GM12892 (cell line): ENCODE results near the gene RANBP3.

Experiments
- DNase-seq: peaks from one replicate; pipeline ENCODE4 v3.0.0; 2011; ENCODE audit not compliant: insufficient read length
- FAIRE-seq: peaks from 2 replicates; lab custom pipeline; 2011; peaks lifted over from hg19 to GRCh38; lab: Jason Lieb, UNC
- POLR2A ChIP-seq: IDR thresholded peaks from 2 replicates; pipeline ENCODE4 v1.6.1; 2011; ENCODE audit warnings: low read depth, low read length, control low read depth
- POLR2AphosphoS5 ChIP-seq: IDR thresholded peaks from 2 replicates; pipeline ENCODE4 v1.6.1; 2011; ENCODE audit warnings: low read depth, low read length, control low read depth
- TAF1 ChIP-seq: IDR thresholded peaks from 2 replicates; pipeline ENCODE4 v1.6.1; 2011; ENCODE audit warnings: low read depth, mild to moderate bottlenecking, control low read depth, low read length, borderline replicate concordance

RANBP3 gene

GRCh38 chr19:5951338-5951861 lies 26.5 kb downstream of the RANBP3 start:
- TF ChIP-seq TAF1 (no peak), POLR2AphosphoS5 (no peak), POLR2A (no peak)
- DNase-seq, result no peak
- FAIRE-seq, result no peak

GRCh38 chr19:5950741-5951140 lies 27.2 kb downstream of the RANBP3 start:
- no peak for DNase-seq
- TF ChIP-seq TAF1, result no peak
- TF ChIP-seq POLR2AphosphoS5, result no peak
- no peak for TF ChIP-seq POLR2A
- FAIRE-seq, result no peak

DNA sequence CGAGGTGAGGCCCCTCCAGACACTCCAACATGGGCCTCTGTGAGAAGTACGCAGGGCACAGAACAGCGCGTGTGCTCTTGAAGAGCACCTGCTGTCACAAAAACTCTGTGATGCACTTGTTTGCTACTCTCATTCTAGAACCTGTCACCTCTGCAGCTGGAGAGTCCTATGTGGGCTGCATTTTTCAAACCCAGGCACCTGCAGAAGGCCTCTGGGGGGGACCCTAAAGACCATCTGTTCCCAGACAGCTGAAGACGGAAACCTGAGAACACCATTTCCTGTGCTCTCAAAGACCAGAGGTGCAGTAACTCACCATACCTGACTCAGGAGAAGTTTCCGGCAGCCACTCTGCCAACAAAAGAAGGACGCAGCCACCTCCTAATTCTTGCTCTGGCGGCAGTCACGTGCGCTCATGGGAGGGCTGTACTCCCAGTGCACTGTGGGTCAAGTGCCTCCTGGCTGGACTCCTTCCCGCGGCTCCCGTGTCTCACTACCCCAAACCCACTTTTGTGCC lies 28.1 kb downstream of the RANBP3 start:
- DNase-seq, result no peak
- FAIRE-seq, result no peak

DNA sequence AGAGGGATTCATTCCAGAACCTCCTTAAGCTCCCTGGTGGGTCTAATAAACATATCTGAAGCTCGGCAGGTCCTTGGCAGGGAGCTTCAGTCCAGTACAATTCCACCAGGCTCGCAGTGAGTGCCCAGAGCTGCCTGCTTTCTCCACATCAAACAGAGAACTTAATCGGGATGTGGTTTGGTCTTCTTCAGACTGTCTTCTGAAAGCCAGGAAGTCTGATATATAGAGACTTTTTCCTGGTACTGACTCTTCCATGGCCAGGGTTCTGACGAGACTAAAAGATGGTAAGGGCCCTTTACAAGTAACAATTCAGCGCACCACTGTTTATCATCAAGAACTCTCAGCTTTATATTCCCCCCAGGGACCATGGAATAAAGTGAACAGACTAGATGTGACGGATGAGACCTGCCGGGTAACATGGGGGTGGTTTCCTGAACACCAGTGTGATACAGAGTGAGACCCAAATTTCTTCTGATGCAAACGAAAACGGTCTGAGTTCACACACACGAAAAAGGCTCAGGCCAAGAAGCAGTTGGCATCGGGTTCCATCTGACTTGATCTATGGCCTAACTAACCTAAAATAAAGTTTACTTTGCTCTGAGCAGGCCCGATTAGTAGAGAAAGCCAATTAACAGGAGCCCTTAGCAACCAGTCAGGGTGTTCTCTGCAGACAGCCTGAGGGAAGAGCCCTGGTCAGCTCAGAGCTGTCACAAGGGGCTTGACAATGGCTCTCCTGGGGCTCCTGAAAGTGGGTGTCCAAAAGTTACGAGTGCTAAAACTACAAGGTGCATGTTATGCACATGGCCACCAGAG lies 29.0 kb downstream of the RANBP3 start:
- no peak for TF ChIP-seq TAF1
- no peak for TF ChIP-seq POLR2A
- TF ChIP-seq POLR2AphosphoS5, result no peak
- FAIRE-seq, result no peak
- no peak for DNase-seq

More for the DNA sequence above, 28.1 kb downstream of the RANBP3 start:
- no peak for TF ChIP-seq POLR2A
- TF ChIP-seq POLR2AphosphoS5, result no peak

- TF ChIP-seq POLR2AphosphoS5 (no peak), TAF1 (no peak), POLR2A (no peak)
- FAIRE-seq (no peak), DNase-seq (no peak)
Observed at GRCh38 chr19:5947435-5947834, 30.5 kb downstream of the RANBP3 start.

DNA sequence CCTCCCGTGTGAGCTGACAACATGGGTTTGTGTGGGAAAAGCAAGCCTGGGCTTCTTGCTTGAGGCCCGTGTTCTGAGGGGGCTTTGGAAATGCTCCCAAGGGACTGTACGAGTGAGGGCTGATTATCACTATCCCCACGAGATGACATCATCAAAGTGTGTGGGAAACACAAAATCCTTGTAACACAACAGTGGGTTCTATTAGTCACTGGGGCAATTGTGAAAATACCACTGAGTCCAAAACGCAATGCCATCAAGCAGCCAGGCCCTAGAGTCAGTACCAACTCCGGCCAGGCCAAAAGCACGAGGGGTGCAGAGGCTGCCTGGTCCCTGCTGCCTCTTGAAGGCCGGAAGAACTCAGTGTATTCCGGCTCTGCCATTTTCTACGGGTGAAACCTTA lies 34.3 kb downstream of the RANBP3 start:
- DNase-seq (no peak), FAIRE-seq (no peak)
- no peak for TF ChIP-seq TAF1
- no peak for TF ChIP-seq POLR2AphosphoS5
- no peak for TF ChIP-seq POLR2A

GRCh38 chr19:5943045-5943444 lies 34.9 kb downstream of the RANBP3 start:
- no peak for TF ChIP-seq TAF1
- no peak for TF ChIP-seq POLR2AphosphoS5
- TF ChIP-seq POLR2A, result no peak
- no peak for FAIRE-seq

DNA sequence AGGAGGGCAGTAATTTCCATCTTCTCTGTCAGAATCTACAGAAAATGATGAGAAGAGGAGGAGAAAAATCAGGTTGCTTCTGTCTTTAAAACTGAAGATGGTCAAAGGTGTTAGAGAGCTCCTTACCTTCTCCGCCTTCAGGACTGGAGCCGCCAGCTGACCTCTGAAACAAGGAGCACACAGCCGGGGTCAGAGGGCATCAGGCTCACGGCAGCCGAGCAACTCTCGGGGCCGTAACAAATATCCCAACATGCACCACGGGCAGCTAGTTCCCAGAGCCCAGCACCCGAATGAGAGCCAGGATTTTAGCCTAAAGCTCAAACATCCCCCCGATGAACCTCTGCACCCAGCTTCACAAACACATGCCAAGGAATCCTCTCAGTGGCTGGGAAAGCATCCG lies 36.3 kb downstream of the RANBP3 start:
- no peak for DNase-seq
- no peak for FAIRE-seq

More at GRCh38 chr19:5943045-5943444, 34.9 kb downstream of the RANBP3 start:
- DNase-seq, result no peak

DNA sequence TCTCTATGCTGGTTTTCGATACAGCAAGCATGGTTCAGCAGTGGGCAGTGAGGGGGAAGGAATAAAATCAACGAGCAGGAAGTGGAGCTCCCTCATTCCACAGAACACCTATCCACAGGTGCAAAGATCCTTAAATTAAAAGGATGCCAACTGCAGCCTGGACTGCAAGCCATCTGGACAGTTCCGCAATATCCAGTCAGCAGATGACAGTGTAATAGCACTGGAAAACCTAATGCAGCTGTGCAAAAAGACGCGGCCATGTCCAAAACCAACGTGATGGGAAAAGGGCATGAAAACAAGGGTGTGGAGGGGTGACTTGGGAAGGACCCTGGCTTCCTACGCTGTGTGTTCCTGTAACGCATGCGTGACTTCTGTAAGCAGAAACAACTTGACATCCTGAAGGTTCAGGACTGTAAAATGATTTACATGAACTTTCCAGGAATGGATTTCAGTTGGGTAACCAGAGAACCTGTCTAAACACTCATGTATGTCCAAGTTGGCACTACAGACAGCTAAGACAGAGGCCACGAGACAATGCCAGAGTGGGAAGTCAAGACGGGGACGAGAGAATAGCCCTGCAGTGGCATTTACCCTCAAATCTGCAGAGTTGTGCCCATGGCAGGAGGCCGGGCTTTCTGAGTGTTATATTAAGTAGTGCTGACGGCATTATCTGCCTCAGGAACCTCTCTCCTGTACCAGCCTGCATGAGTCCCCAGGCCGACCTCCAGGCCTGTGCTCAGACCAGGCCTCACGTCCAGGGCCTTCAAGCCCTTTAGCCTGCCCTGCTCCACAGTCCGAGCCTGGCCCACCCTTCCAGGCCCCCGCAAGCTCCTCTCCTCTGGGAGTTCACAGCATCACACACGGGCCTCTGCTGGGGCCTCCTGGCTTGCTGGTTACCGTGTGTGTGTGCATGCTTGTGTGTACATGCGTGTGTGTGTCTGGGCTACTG lies 37.4 kb downstream of the RANBP3 start:
- no peak for DNase-seq
- TF ChIP-seq TAF1, result no peak
- no peak for TF ChIP-seq POLR2AphosphoS5
- TF ChIP-seq POLR2A, result no peak
- no peak for FAIRE-seq

More for the DNA sequence above, 36.3 kb downstream of the RANBP3 start:
- TF ChIP-seq TAF1, result no peak
- no peak for TF ChIP-seq POLR2AphosphoS5
- no peak for TF ChIP-seq POLR2A

DNA sequence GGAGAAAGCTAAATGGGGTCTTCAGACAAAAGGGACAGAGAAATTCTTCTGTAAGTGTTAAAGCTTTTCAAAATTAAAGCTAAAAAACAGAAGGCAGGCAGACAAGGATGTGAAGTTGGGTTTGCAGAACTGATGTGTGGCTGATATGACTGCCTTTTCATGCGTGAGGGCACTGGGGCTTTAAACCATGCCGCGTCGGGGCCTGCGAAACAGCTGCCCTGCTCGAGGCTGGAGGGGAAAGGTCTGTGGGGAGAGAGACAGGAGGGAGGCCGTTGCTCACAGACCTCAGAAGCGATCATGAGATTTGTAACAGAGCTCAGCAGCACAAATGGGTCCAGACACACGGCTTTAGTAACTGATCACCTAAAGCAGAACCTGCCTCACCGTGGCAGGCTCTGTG lies 40.4 kb downstream of the RANBP3 start:
- DNase-seq (no peak), FAIRE-seq (no peak)
- no peak for TF ChIP-seq POLR2A
- TF ChIP-seq TAF1, result no peak
- TF ChIP-seq POLR2AphosphoS5, result no peak

- DNase-seq, result no peak
- TF ChIP-seq POLR2A, result no peak
- no peak for TF ChIP-seq TAF1
- no peak for TF ChIP-seq POLR2AphosphoS5
- no peak for FAIRE-seq
Observed at GRCh38 chr19:5936292-5936592, 41.7 kb downstream of the RANBP3 start.
